Stimulated activated CD4-positive, alpha-beta T cell treated with anti-CD3 and anti-CD28 coated beads, Interleukin-4, amount 100 ng/mL, for 24 hours (primary cell): Measurements from ENCODE around the gene DUSP22.

Experiments used
- DNase-seq: peaks from one replicate; pipeline ENCODE4 v3.0.0-alpha.2; 2020

The DUSP22 gene

DNA sequence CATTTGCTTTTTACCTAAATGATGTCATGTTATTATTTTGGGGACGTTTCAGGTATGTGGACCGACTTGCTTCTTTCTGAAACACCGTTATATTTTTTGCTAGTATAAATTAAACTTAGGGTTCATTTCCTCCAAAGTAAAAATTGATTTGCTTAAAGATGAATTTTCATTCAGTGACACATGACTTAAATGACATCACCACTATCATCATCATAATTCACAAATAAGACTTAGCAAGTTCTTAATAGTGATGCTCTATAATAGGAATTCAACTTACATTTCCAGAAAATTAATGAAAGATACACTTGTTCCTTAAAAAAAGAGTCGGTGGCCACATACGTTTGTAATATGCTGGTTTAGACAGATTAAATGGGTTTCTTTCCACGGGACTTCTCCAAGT, 108.5 kb downstream of the DUSP22 start:
- DNase-seq, result no peak
